ENCODE results near the gene CHRDL1.
"Not testable (repeated sequence)": the region's sequence is repeated elsewhere in the genome, so short reads cannot be mapped to it uniquely, and the experiment has no call there.

CHRDL1 gene

GRCh38 chrX:110795645-110796406, at the start of gene CHRDL1:
CHRDL1 (minus strand) TSS chrX:110795817; CDS start chrX:110792181, 3,636 bp downstream.
- Histone ChIP-seq H3K4me1 (peaks cover 0 to 23% (median 7%) of the 10 kb centered on the region in 10 experiments; a peak in 6 of 20 replicates), H3K27me3 (peaks cover 78 to 97% (median 89%) of the 10 kb centered on the region in 11 experiments), H3K9ac (peak within 1 kb of the TSS in 6 of 11 experiments; percentile 1 to 45 (median 18); a peak in 5 of 22 replicates), H3K4me2 (peak within 1 kb of the TSS; percentile 63 to 85 (median 78)), H3K9me3 (replicated peaks in 1 of 11) (no peaks in the 10 kb centered on the region), H3K27ac (no peak within 1 kb of the TSS), H4K20me1 (peaks cover 0 to 19% (median 0%) of the 10 kb centered on the region in 11 experiments; a peak in 1 of 22 replicates), H3K4me3 (peak within 1 kb of the TSS; percentile 31 to 67 (median 55)), H3K36me3 (no peaks in the 10 kb centered on the region)
- no peak for TF ChIP-seq Cebpa-rat (IDR thresholded peaks at IDR 0.05)

GRCh38 chrX:110836982-110837381, 41.4 kb upstream of the CHRDL1 start:
- H3K9ac ChIP-seq = no peak overlapping the region
- 0 out of 22 replicates have a peak overlapping the region, but pooled peaks of 1 of the 11 experiments have one; percentile 18 for H3K4me2 ChIP-seq
- peaks cover 0 to 13% (median 4%) of the 10 kb centered on the region in 10 experiments; a peak in 5 of 20 replicates for H3K4me1 ChIP-seq
- peaks cover 57 to 86% (median 80%) of the 10 kb centered on the region in 11 experiments for H3K27me3 ChIP-seq
- H3K27ac ChIP-seq = no peak overlapping the region
- no peak overlapping the region for H3K4me3 ChIP-seq
- no peak for TF ChIP-seq Cebpa-rat (IDR thresholded peaks at IDR 0.05)
- no peaks in the 10 kb centered on the region for H3K36me3 ChIP-seq
- peaks cover 0 to 4% (median 0%) of the 10 kb centered on the region in 11 experiments; a peak in 1 of 22 replicates for H4K20me1 ChIP-seq
- H3K9me3 ChIP-seq (replicated peaks in 1 of 11) = no peaks in the 10 kb centered on the region

- Histone ChIP-seq H3K4me2 (no peak overlapping the region), H3K36me3 (no peaks in the 10 kb centered on the region), H3K9ac (no peak overlapping the region), H3K4me3 (no peak overlapping the region), H3K27me3 (peaks cover 51 to 80% (median 75%) of the 10 kb centered on the region in 11 experiments), H3K4me1 (peaks cover 0 to 13% (median 4%) of the 10 kb centered on the region in 10 experiments; a peak in 5 of 20 replicates), H4K20me1 (peaks cover 0 to 4% (median 0%) of the 10 kb centered on the region in 11 experiments; a peak in 1 of 22 replicates), H3K27ac (no peak overlapping the region), H3K9me3 (replicated peaks in 1 of 11) (no peaks in the 10 kb centered on the region)
- no peak for TF ChIP-seq Cebpa-rat (IDR thresholded peaks at IDR 0.05)
These were observed 40.8 kb upstream of the CHRDL1 start for GRCh38 chrX:110836451-110836850.

GRCh38 chrX:110836001-110836400, 40.4 kb upstream of the CHRDL1 start:
- TF ChIP-seq Cebpa-rat (IDR thresholded peaks at IDR 0.05) = no peak
- Histone ChIP-seq H3K36me3 (no peaks in the 10 kb centered on the region), H3K9ac (no peak overlapping the region), H3K4me3 (no peak overlapping the region), H3K4me2 (no peak overlapping the region), H3K9me3 (replicated peaks in 1 of 11) (no peaks in the 10 kb centered on the region), H4K20me1 (peaks cover 0 to 4% (median 0%) of the 10 kb centered on the region in 11 experiments; a peak in 1 of 22 replicates), H3K27me3 (peaks cover 47 to 76% (median 71%) of the 10 kb centered on the region in 11 experiments), H3K27ac (no peak overlapping the region), H3K4me1 (peaks cover 0 to 13% (median 4%) of the 10 kb centered on the region in 10 experiments; a peak in 5 of 20 replicates)

- H3K4me3 ChIP-seq = no peak overlapping the region
- peaks cover 33 to 78% (median 57%) of the 10 kb centered on the region in 11 experiments; a peak in 21 of 22 replicates for H3K27me3 ChIP-seq
- TF ChIP-seq Cebpa-rat (IDR thresholded peaks at IDR 0.05) = no peak
- no peaks in the 10 kb centered on the region; a peak in 1 of 22 replicates for H3K9me3 ChIP-seq (replicated peaks in 1 of 11)
- H3K9ac ChIP-seq = no peak overlapping the region
- no peak overlapping the region for H3K27ac ChIP-seq
- H4K20me1 ChIP-seq = no peaks in the 10 kb centered on the region; a peak in 2 of 22 replicates
- H3K36me3 ChIP-seq = no peaks in the 10 kb centered on the region
- no peaks in the 10 kb centered on the region for H3K4me1 ChIP-seq
- no peak overlapping the region for H3K4me2 ChIP-seq
These were observed 30.4 kb upstream of the CHRDL1 start for GRCh38 chrX:110825972-110826371.

GRCh38 chrX:110816543-110816942, 20.9 kb upstream of the CHRDL1 start:
- H3K4me1 ChIP-seq; H3K27ac ChIP-seq; H4K20me1 ChIP-seq; H3K9ac ChIP-seq; H3K4me3 ChIP-seq; H3K36me3 ChIP-seq; H3K4me2 ChIP-seq; H3K9me3 ChIP-seq (replicated peaks in 1 of 11): not testable (repeated sequence)
- peaks cover 31 to 47% (median 41%) of the 10 kb centered on the region in 11 experiments; a peak in 21 of 22 replicates for H3K27me3 ChIP-seq

GRCh38 chrX:110806145-110806544, 10.5 kb upstream of the CHRDL1 start:
- no peak overlapping the region for H3K4me3 ChIP-seq
- no peaks in the 10 kb centered on the region for H3K36me3 ChIP-seq
- no peak overlapping the region for H3K9ac ChIP-seq
- H3K4me1 ChIP-seq = peaks cover 0 to 6% (median 0%) of the 10 kb centered on the region in 10 experiments; a peak in 3 of 20 replicates
- no peak overlapping the region for H3K27ac ChIP-seq
- no peak for TF ChIP-seq Cebpa-rat (IDR thresholded peaks at IDR 0.05)
- H3K27me3 ChIP-seq = peaks cover 85 to 98% (median 96%) of the 10 kb centered on the region in 11 experiments
- H3K9me3 ChIP-seq (replicated peaks in 1 of 11) = no peaks in the 10 kb centered on the region; a peak in 1 of 22 replicates
- peaks cover 0 to 3% (median 0%) of the 10 kb centered on the region in 11 experiments; a peak in 3 of 22 replicates for H4K20me1 ChIP-seq
- no peak overlapping the region for H3K4me2 ChIP-seq

GRCh38 chrX:110805303-110805702, 9.7 kb upstream of the CHRDL1 start:
- peaks cover 82 to 91% (median 89%) of the 10 kb centered on the region in 11 experiments for H3K27me3 ChIP-seq
- no peaks in the 10 kb centered on the region for H3K4me1 ChIP-seq
- no peak overlapping the region for H3K27ac ChIP-seq
- H4K20me1 ChIP-seq = peaks cover 0 to 3% (median 0%) of the 10 kb centered on the region in 11 experiments; a peak in 3 of 22 replicates
- no peak overlapping the region for H3K4me2 ChIP-seq
- H3K9ac ChIP-seq = no peak overlapping the region
- TF ChIP-seq Cebpa-rat (IDR thresholded peaks at IDR 0.05) = no peak
- no peaks in the 10 kb centered on the region; a peak in 1 of 22 replicates for H3K9me3 ChIP-seq (replicated peaks in 1 of 11)
- no peaks in the 10 kb centered on the region for H3K36me3 ChIP-seq
- no peak overlapping the region for H3K4me3 ChIP-seq

- H3K27me3 ChIP-seq = peaks cover 75 to 91% (median 84%) of the 10 kb centered on the region in 11 experiments
- peaks cover 0 to 3% (median 0%) of the 10 kb centered on the region in 11 experiments; a peak in 3 of 22 replicates for H4K20me1 ChIP-seq
- no peak for TF ChIP-seq Cebpa-rat (IDR thresholded peaks at IDR 0.05)
- H3K4me1 ChIP-seq = no peaks in the 10 kb centered on the region
- H3K4me3 ChIP-seq = no peak overlapping the region
- no peak overlapping the region for H3K4me2 ChIP-seq
- H3K9me3 ChIP-seq (replicated peaks in 1 of 11) = no peaks in the 10 kb centered on the region; a peak in 1 of 22 replicates
- H3K27ac ChIP-seq = no peak overlapping the region
- H3K36me3 ChIP-seq = no peaks in the 10 kb centered on the region
- H3K9ac ChIP-seq = no peak overlapping the region
These were observed 8.8 kb upstream of the CHRDL1 start for GRCh38 chrX:110804446-110804845.

Measured in BLaER1 treated with 17β-estradiol and CSF1 and Interleukin-3, amounts not matched to agents 10 nM and 100 nM (cell line).